HK-2 (cell line): ENCODE measurements around the gene CAPN9.
"Not testable (repeated sequence)": the region's sequence is repeated elsewhere in the genome, so short reads cannot be mapped to it uniquely, and the experiment has no call there.

Experiments
- DNase-seq: peaks from one replicate; pipeline ENCODE4 v3.0.0-alpha.2; 2018; ENCODE audit not compliant: unreplicated experiment

The CAPN9 gene

DNA sequence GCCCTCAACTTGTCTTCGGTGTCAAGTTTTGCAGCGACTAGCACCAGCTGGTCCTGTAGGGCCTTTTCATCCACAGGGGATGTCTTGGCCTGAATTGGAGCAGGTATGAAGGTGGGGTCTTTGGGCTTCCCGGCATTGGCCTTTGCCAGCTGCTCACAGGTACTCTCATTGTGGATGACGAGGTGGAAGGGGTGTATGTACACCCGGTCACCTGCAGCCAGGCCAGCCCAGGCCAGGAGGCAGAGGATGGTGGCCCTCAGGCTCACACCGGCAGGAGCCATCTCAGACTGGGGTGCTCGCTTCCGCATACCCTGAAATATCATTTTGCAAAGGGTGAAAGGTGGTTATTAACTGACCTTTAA, 36.7 kb upstream of the CAPN9 start:
- no peak for DNase-seq

GRCh38 chr1:230711245-230711644, 35.9 kb upstream of the CAPN9 start:
- DNase-seq, result no peak

GRCh38 chr1:230712470-230712942, 34.7 kb upstream of the CAPN9 start:
- no peak for DNase-seq

- no peak for DNase-seq
Measured at GRCh38 chr1:230713138-230713537, 34.0 kb upstream of the CAPN9 start.

DNA sequence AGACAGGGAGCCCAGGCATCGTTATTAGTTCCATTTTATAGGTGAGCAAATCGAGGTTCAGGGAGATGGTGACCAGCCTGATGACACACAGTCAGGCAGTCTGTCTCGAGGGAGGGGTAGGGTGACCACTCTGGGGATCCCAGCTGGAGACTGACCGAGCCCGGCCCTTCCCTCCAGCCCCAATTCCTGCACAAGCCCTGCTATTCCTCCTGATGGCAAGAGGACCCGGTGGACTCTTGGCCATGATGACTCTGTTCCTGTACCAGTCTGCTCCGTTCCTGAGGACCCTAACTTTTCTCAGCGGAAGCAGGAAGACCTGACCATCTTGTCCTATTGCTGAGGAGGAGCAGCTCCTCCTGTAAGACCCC, 33.7 kb upstream of the CAPN9 start:
- DNase-seq, result no peak

GRCh38 chr1:230713915-230714764, 33.0 kb upstream of the CAPN9 start, which contains the start of gene AGT:
Gene AGT (minus strand): TSS chr1:230714122. CDS start chr1:230710823, 3,299 bp downstream.
- DNase-seq, result peak; percentile 76

DNA sequence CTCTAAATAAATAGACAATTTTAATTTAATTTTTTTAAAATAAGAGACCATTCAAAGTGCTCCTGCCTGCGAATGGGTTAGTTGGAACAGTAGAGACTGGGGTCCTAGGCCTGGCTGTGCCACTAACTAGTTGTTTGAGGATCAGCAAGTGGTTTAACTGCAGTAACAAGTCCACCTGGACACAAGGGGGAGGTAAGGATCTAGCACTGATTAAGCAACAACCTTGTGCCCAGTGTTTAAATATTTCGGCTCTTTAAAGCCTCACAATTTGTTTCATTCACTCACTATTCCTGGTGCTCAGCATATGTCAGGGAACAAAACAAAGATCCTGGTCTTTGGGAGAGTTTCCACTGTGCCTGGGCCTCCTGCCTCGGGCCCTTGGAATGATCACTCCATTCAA, 31.7 kb upstream of the CAPN9 start:
- no peak for DNase-seq

GRCh38 chr1:230716453-230716852, 30.7 kb upstream of the CAPN9 start:
- DNase-seq, result not testable (repeated sequence)

GRCh38 chr1:230717251-230717650, 29.9 kb upstream of the CAPN9 start:
- DNase-seq, result no peak

GRCh38 chr1:230721849-230722522, 25.2 kb upstream of the CAPN9 start:
- not testable (repeated sequence) for DNase-seq

DNA sequence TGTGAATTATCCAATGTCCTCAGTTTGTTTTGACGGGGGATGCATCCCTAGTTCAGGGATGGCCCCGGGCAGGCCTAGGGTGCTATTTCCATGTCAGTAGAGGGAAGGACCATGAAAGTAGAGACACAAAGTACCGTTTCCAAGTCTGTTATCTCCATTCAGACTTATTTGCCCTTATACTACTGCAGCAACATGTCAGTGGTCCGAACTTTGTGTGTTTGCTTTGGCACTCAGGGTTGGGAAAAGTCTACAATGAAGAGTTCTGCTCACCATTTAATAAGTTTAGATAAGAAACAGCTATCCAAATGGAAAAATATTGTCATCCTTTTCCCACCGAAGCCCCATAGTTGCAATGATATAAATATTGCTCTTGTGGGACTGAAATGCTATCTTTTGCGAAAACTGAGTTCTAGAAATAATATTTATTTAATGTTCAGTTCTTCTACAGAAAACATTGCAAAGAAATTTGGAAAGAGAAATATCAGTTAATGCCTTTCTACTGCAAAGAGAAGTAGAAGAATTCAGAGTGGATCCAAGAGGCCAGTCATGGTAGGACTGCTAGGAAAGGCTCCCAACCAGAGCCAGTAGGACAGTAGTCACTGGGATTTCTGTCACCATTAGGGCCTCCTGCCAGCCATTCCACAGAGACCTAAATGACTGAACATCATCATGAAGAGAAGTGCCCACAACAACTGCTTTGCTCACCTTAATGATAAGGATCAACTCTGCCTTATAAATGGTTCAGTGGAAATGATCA, 21.8 kb upstream of the CAPN9 start:
- DNase-seq, result no peak

GRCh38 chr1:230728710-230729392, 18.3 kb upstream of the CAPN9 start:
- DNase-seq, result no peak

DNA sequence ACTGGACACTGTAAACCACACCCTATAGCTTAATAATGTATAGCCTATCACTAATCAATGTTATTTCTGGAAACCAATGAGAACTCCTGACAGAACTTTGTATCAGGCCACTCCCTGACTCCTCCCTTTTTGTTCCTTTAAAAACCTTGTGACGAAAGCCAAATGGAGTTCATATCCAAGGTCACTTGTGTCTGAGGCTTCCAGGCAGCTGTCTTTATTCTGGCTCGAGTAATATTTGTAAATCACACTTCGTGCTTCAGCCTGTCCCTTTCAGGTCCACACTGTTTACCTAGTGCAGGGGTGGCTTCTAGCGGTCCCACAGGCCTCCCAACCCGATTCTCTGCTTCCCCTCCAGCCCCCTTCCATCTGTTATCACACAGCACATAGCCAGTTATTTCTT, 16.2 kb upstream of the CAPN9 start:
- DNase-seq, result no peak

DNA sequence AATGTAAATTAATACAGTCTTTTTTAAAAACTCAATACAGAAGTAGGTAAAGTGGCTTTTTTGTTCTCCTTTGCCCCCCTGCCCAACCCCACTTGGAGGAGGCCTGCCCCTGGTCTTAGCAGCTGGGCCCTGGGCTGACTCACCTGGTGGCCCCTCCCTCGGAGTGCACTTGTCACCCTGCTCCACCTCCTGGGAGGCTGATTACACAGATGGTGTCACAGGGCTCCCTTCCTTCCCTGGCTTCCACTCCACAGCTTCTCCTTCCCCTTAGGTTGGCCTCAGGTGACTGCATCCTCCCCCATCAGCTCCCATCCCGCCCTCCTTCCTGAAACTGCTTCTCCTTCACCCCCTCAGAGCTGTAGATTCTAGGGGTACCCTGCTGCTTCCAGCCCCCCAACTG, 11.7 kb upstream of the CAPN9 start:
- no peak for DNase-seq

DNA sequence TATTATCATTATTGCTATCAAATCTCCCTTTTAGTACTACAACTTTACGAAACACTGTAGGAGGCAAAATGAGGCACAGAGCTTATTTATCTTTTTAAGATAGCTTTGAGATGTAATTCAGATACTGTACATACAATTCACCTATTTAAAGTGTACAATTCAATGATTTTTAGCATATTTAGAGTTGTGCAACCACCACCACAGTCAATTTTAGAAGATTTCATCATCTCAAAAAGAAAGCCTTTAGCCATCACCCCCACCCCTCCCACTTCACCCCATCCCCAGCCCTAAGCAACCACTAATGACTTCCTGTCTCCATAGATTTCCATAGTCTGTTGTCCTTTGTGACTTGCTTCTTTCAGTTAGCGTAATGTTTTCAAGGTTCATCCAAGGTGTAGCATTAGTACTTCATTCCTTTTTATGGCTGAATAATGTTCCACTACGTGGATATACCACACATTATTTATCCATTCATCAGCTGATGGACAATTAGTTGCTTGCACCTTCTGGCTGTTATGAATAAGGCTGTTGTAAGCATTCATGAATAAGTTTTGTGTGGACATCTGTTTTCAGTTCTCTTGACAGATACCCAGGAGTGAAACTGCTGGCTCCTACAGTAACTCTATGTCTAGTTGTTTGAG, 9.4 kb upstream of the CAPN9 start:
- DNase-seq, result no peak

- no peak for DNase-seq
Measured at GRCh38 chr1:230739564-230740290, 7.5 kb upstream of the CAPN9 start.

DNA sequence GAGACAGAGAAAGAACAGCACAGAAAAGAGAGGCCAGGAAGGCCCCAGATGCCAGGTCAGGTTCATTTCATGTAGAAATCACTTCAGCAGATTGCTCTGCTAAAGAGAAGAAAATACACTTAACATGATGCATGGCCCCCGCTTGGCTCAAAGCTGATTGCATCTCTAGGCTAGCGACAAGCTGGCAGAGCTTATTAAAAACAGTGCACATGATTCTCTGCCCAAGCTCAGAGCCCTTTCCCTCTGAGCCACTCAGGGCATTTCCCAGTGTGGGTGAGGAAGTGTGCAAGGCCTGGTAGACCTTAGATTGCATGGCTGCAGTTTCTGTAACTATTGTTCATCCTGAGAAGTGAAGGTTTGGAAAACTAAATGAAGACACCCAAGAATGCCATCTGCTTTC, 3.3 kb upstream of the CAPN9 start:
- no peak for DNase-seq

GRCh38 chr1:230744382-230744781, 2.8 kb upstream of the CAPN9 start:
- no peak for DNase-seq

GRCh38 chr1:230745071-230745470, 2.1 kb upstream of the CAPN9 start:
- DNase-seq, result no peak

DNA sequence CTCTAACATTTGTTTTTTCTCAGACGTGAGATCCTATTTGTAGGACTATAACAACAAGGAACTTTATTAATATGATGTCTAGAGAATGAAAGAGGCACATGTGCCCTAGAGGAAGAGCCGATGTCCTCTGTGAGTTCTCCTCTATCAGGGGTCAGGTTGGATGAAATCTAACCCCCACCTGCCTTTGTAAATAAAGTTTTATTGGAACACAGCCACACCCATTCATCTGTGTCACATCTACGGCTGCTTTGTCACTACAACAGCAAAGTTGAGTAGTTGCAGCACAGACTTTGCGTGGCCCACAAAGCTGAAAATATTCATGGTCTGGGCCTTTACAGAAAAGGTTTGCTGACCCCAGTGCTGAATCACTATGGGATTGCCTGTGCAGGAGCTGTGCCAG, 571 bp upstream of the CAPN9 start:
- DNase-seq, result no peak
